HG03571 (cell line): ENCODE measurements around the gene GRK5.

Source experiments
- ATAC-seq: cut with Tn5 transposase; IDR thresholded peaks from one replicate; pipeline ENCODE4 v1.9.1; 2021; ENCODE audit not compliant: unreplicated experiment

The GRK5 gene

DNA sequence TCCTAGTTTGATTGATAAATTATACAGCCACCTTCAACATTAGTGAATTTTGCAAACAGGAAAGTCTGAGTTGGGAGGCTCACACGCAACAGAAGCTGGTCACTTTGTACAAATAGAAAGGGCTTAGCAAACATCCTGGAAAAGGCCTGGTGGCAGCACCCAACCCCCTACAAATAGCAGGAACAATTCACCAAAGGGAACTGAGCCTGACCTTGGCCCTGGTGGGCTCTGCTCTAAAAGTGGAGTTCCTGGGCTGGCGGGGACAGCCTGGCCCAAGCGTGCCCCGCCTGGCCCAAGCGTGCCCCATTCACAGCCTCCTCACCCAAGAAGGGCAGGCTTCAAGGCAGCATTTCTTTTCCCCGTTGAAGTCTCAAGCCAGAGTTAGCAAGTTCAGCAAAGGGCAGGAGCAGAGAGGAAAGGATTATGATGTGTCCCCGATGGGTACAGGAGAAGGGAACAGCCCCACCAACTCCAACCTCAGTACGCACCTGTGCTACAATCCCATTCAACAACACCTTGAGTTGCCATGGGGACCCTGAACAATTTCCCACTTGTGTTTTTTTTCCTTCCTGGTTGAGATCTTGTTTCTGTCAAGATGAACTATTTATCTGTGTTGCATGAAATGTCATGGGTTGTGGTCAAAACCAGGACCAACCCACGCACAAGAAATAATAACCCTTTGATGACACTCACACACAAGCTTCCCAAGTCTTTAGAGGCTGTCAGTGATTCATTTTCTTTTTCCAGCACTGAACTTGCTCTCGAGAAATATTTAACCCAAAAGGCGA lies 291.7 kb downstream of the GRK5 start:
- ATAC-seq, result no peak

DNA sequence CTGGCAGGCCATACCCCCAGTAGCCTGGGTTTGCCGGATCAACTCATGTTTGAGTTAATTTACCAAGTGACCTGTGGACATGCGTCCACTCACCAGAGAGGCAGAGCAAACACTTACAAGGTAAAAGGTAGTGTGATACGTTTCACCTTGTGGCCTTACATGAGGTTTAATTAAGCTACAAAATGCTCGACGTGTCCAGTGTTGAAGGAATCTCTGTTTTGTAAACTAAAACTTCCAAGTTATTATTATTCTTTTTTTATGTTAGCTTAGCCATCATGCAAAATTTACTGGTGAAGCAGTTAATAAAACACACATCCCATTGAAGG lies 292.3 kb downstream of the GRK5 start:
- no peak for ATAC-seq

DNA sequence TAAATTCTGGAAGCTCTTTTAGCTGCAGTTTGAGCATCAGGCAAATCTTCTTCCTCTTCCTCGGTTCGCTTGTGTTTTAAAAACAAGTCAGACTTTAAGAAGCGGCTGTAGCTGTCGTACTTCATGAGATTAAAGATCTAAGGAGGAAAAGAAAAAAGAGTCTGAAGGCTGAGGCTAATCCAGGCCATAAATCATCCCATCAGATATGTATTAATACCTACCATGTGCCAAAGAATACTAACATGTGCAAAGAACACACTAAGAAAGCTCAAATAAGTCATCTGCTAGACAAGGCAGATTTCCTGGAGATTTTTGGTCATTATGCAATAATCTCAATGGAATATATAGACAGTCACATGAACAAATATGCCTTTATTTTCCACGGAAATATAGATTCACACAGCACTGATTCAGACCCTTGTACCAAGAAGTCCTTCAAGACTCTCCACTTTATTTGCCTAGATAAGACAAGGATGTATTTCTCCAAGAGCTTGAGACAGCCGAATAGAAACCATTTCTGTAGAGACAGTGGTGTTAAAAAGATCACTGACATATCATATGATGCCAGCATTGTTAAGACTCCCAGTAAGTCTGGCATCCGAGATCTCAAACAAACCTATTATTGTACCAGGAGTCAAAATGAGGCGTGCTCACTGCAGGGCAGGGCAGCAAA lies 292.9 kb downstream of the GRK5 start:
- ATAC-seq, result no peak

DNA sequence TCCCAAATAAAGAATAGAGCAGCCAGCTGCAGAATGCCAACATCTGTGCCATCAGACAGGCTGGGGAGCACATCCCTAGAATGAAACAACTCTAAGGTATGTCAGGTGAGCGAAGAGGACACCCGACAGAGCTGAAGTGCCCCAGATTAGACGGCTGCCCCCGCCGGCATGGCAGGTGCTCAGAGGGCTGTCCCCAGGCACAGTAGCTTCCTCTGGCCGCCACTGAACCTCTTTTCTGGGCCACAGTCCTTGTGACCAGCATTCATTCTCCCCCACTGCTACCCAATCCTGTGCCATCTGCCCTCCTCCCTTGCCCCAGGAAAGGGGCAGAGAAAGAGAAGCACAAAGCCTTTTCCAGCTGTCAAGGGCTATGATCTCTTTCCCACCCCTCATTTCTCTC lies 293.4 kb downstream of the GRK5 start:
- ATAC-seq, result no peak

DNA sequence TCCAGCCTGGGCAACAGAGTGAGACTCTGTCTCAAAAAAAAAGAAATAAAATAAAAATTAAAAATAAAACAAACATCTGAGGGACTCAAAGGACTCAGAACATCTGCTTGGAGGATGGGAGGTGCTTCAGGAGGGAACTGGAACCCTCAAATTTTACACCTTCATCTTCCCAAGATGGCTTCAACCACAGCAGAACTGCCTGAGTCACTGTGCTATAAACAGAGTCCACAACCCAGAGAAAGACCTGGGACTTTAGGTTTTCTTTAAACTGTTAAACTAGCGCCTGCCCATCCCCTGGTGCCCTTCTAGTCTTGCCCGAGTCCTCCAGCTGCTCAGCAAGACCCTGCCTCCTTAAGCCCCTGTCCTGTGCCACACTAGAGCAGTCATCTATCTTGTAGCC lies 294.3 kb downstream of the GRK5 start:
- ATAC-seq, result no peak

DNA sequence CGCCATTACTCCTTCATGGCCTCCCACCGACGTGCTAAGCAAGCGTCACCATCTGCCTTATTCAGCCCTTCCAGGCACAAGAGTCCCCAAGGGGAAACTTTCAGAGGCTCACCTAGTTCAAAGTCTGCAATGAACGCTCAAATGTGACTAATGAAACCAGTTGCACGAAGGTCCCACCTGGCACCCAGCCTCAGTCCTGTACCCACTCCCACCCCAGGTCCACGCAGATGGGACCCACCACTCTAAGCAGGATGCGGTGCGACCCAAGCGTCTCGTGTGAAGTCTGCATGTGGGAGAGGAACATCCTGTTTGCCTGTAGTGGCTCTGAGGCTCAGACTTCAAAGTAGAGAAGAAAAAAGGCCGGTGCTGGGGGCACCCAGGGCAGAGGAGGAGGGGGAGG lies 294.8 kb downstream of the GRK5 start:
- ATAC-seq, result no peak

DNA sequence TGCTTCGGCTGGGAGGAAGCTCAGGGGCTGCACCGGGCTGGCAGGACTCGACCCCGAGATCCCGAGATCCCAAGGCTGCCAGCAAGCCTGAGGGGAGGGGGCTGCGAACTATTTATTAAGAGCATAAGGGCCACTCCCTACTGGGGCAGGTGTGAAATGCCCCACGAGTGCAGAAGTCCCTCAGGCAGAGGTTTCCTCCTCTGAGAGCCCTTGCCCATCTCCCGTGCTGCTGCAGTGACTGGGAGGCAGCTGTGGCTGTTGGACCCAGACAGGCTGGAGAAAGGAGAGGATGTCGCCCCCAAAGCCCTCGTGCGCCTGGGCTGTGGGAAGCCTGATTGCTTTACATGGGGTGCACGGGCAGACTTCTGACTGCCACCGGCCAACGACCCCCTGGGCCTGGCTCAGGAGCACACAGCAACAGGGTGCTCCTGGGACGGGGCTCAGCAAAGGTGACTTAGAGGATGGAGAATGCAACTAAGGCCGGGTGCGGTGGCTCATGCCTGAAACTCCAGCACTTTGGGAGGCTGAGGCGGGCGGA lies 295.3 kb downstream of the GRK5 start:
- ATAC-seq, result no peak

DNA sequence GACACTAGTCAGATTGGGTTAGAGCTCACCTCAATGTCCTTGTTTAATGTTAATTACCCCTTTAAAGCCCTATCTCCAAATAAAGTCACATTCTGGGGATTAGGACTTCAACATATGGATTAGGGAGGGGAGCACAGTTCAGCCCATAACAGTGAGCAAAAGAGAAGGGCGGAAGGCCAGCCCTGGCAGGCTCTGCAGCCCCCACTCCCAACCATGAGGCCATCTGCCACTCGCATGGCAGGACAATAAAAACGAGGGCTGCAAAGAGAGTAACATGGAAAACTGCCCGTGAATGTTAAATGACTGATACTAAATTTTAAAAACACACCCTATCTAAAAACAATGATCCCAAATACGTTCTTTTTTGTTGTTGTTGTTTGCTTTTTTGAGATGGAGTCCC lies 296.4 kb downstream of the GRK5 start:
- no peak for ATAC-seq

DNA sequence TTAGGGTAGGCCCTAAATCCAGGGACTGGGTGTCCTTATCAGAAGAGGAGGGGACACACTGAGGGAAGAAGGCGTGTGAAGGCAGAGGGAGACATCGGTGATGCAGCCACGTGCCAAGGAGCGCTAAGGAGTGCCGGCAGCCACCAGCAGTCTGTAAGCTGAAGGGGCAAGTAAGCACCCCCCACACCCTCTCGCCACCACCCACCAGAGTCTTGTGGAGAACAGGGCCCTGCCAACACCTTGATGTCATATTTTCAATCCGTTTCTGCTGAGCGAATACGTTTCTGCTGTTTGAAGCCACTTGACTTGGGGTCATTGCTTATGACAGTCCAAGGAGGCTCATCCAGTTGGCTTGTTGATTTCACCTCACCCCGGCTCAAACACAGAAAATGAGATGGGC lies 297.3 kb downstream of the GRK5 start:
- no peak for ATAC-seq

DNA sequence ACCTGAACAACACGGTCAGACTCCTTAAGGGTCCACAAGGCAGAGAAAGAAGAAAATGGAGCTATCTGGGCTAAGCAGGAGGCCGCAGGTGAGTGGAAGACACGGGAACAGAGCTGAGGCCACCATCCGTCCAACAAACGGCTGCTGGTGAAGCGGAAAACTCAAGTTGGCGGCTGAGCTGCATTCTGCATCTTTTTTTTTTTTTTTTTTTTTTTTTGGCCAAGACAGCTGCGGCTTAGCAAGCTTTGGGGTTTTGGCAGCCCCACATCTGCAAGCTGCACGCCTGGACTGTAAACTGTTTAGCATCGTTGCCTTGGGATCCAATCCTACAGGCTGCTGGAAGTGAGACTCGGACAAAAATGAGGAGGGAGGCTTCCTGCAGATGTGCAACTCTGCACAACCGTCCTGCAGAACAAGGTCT lies 297.8 kb downstream of the GRK5 start:
- no peak for ATAC-seq
